Epithelial cell of esophagus (primary cell): Measurements from ENCODE around the gene MAGED4.

Experiments
- DNase-seq: peaks from one replicate; pipeline ENCODE4 v3.0.0; 2010; ENCODE audit warnings: low read depth
- H3K4me3 ChIP-seq: 2 replicates; pipeline ENCODE4 v1.5.1; 2011; ENCODE audit warnings: mild to moderate bottlenecking, low read length, control low read depth
- TF ChIP-seq, protein P1 (sequence below): IDR thresholded peaks from 2 replicates; pipeline ENCODE4 v1.5.1; 2011; ENCODE audit warnings: low read depth, mild to moderate bottlenecking, low read length, control low read depth, inconsistent platforms; ENCODE audit not compliant: insufficient read depth; ENCODE audit errors: missing control alignments

The MAGED4 gene

DNA sequence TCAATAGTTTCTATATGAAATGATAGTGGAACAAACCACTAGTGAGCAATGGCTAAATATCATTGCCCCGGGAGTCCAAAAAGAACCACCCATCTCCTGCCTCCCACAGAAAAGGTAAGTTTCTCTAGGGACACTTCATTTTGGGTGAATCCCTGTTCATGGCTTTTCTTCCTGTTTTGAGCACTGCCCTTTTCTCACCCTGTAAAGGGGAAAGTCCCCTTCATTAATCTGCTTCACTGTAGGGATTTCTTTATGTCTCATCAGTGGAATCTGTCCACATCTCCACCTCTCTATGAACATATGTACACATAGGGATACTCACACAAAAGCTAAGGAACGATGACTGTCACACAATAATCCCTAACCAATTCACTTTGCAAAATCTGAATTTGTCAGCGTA is 28.6 kb downstream of the MAGED4 start:
- H3K4me3 ChIP-seq = no peak overlapping the region
- TF ChIP-seq, protein P1, sequence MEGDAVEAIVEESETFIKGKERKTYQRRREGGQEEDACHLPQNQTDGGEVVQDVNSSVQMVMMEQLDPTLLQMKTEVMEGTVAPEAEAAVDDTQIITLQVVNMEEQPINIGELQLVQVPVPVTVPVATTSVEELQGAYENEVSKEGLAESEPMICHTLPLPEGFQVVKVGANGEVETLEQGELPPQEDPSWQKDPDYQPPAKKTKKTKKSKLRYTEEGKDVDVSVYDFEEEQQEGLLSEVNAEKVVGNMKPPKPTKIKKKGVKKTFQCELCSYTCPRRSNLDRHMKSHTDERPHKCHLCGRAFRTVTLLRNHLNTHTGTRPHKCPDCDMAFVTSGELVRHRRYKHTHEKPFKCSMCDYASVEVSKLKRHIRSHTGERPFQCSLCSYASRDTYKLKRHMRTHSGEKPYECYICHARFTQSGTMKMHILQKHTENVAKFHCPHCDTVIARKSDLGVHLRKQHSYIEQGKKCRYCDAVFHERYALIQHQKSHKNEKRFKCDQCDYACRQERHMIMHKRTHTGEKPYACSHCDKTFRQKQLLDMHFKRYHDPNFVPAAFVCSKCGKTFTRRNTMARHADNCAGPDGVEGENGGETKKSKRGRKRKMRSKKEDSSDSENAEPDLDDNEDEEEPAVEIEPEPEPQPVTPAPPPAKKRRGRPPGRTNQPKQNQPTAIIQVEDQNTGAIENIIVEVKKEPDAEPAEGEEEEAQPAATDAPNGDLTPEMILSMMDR = no peak
- DNase-seq = no peak

DNA sequence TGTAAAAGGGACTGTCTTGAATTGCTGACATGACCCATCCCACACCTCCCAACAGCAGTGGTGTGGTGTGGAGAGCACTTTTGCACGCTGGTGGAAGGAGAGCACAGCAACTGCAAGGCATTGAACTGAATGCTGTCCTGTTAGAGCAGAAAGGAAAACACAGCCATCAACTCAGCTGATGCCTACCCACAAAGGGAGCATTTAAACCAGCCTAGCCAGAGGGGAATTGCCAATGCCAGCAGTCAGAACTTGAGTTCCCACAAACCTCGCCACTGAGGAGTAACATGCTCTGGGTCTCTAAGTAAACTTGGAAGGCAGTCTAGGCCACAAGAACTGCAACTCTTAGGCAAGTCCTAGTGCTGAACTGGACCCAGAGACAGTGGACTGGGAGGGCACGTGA is 31.9 kb downstream of the MAGED4 start:
- DNase-seq = no peak
- TF ChIP-seq, protein P1 = no peak
- H3K4me3 ChIP-seq = no peak overlapping the region

DNA sequence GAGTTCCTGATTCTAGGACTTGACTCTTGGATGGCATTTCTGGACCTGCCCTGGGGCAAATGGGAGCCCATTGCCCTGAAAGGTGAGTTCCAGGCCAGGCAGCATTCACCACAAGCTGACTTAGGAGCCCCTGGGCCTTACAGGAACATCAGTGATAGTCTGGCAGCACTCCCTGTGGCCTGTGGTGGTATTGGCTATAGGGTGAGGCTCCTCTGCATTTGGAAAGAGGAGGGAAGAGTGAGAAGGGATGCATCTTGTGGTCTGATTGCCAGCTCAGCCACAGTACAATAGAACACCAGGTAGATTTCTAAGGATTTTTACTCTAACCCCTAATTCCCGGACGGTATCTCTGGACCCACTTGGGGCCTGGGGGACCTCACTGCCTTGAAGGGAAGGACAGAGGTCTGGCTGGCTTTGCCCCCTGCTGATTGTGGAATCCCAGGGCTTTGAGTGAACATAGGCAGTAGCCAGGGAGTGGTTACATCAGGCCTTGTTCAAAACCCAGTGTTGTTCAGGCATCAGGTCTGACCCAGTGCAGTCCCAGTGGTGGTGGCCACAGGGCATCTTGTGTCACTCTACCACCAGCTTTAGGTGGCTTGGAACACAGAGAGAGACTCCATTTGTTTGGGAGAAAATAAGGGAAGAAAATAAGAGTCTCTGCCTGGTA is 32.9 kb downstream of the MAGED4 start:
- DNase-seq = no peak
- H3K4me3 ChIP-seq = no peak overlapping the region

DNA sequence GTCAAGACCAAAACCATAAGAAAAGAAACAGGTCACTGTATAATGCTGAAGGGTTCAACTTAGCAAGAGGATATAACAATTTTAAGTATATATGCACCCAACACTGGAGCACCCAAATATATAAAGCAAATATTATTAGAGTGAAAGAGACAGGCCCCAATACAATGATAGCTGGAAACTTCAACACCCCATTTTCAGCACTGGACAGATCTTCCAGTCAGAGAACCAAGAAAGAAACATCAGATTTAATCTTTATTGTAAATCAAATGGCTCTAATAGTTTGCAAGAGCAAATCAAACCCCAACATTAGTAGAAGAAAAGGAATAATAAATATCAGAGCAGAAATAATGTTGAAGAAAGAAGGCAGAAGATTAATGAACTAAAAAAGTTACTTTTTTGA is 36.2 kb downstream of the MAGED4 start:
- no peak for DNase-seq
- no peak overlapping the region for H3K4me3 ChIP-seq
- TF ChIP-seq, protein P1 = no peak

More for the DNA sequence above, 32.9 kb downstream of the MAGED4 start:
- TF ChIP-seq, protein P1 = no peak
